HL-60 (cell line): ENCODE measurements around the gene OSBPL6.

Experiments used
- DNase-seq, 2 experiments: peaks; one replicate each; pipeline ENCODE4 v3.0.0-alpha.2; 2010 to 2020; ENCODE audit warnings: low read depth in 1 of 2, low spot score in 1 of 2
- H3K27ac ChIP-seq: fragments of 250-450 bp; sonication (Bioruptor Pico); replicated peaks from 2 replicates; pipeline ENCODE4 v1.5.1; 2020; ENCODE audit warnings: mild to moderate bottlenecking, moderate library complexity
- H3K27me3 ChIP-seq: fragments of 250-450 bp; sonication (Bioruptor Pico); 2 replicates; pipeline ENCODE4 v1.5.1; 2021; ENCODE audit warnings: mild to moderate bottlenecking, moderate library complexity; ENCODE audit not compliant: insufficient read depth, poor library complexity, severe bottlenecking
- H3K4me3 ChIP-seq: replicated peaks from 2 replicates; pipeline ENCODE4 v1.5.1; 2011; ENCODE audit warnings: mild to moderate bottlenecking, control low read depth, low read length; ENCODE audit not compliant: insufficient read depth
- GABPA ChIP-seq: IDR thresholded peaks from 2 replicates; pipeline ENCODE4 v1.6.1; 2012; ENCODE audit warnings: low read depth
- POLR2AphosphoS5 ChIP-seq: IDR thresholded peaks from 2 replicates; pipeline ENCODE4 v1.6.1; 2012; ENCODE audit warnings: low read depth
- SPI1 ChIP-seq: IDR thresholded peaks from 2 replicates; pipeline ENCODE4 v1.6.1; 2012; ENCODE audit warnings: low read depth, mild to moderate bottlenecking, borderline replicate concordance
- TF ChIP-seq, protein P1 (sequence below): IDR thresholded peaks from 2 replicates; pipeline ENCODE4 v1.6.1; 2012; ENCODE audit warnings: low read depth; ENCODE audit not compliant: insufficient replicate concordance
- TF ChIP-seq, protein P2 (sequence below): IDR thresholded peaks from one replicate; pipeline ENCODE4 v1.5.1; 2011; ENCODE audit warnings: low read length, control low read depth, inconsistent platforms; ENCODE audit not compliant: insufficient read depth

The OSBPL6 gene

DNA sequence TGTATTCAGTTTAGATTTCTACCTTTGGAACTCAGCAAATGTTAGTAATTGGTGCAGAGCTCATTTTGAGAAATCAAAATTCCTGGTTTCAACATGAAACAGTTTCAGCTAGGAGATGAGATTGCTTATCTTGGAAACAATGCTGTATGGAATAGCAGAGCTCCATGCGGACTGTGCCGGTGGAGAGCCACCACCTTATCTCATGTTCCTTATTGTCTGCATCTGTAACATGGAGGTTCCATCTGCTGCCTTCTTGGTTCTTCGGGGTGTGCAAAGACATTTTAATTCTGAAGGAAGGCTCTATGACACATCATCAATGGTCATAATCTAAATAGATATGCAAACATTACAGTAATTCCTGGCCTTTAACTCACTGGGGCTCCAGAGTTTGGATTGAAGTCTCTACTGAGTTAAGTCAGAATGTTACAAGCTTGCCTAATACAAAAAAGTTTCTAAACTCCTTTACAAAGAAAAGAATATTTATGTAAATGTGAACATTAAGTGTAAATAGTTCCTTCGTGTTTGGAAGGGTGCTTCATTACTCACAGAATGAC, 191.4 kb downstream of the OSBPL6 start:
- Histone ChIP-seq H3K27ac (no peak overlapping the region), H3K27me3 (no peaks in the 10 kb centered on the region), H3K4me3 (no peak overlapping the region)
- TF ChIP-seq, protein P1, sequence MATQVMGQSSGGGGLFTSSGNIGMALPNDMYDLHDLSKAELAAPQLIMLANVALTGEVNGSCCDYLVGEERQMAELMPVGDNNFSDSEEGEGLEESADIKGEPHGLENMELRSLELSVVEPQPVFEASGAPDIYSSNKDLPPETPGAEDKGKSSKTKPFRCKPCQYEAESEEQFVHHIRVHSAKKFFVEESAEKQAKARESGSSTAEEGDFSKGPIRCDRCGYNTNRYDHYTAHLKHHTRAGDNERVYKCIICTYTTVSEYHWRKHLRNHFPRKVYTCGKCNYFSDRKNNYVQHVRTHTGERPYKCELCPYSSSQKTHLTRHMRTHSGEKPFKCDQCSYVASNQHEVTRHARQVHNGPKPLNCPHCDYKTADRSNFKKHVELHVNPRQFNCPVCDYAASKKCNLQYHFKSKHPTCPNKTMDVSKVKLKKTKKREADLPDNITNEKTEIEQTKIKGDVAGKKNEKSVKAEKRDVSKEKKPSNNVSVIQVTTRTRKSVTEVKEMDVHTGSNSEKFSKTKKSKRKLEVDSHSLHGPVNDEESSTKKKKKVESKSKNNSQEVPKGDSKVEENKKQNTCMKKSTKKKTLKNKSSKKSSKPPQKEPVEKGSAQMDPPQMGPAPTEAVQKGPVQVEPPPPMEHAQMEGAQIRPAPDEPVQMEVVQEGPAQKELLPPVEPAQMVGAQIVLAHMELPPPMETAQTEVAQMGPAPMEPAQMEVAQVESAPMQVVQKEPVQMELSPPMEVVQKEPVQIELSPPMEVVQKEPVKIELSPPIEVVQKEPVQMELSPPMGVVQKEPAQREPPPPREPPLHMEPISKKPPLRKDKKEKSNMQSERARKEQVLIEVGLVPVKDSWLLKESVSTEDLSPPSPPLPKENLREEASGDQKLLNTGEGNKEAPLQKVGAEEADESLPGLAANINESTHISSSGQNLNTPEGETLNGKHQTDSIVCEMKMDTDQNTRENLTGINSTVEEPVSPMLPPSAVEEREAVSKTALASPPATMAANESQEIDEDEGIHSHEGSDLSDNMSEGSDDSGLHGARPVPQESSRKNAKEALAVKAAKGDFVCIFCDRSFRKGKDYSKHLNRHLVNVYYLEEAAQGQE = no peak
- no peak for TF ChIP-seq POLR2AphosphoS5
- TF ChIP-seq, protein P2, sequence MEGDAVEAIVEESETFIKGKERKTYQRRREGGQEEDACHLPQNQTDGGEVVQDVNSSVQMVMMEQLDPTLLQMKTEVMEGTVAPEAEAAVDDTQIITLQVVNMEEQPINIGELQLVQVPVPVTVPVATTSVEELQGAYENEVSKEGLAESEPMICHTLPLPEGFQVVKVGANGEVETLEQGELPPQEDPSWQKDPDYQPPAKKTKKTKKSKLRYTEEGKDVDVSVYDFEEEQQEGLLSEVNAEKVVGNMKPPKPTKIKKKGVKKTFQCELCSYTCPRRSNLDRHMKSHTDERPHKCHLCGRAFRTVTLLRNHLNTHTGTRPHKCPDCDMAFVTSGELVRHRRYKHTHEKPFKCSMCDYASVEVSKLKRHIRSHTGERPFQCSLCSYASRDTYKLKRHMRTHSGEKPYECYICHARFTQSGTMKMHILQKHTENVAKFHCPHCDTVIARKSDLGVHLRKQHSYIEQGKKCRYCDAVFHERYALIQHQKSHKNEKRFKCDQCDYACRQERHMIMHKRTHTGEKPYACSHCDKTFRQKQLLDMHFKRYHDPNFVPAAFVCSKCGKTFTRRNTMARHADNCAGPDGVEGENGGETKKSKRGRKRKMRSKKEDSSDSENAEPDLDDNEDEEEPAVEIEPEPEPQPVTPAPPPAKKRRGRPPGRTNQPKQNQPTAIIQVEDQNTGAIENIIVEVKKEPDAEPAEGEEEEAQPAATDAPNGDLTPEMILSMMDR = no peak
- no peak for TF ChIP-seq SPI1
- no peak for TF ChIP-seq GABPA
- no peak for DNase-seq

GRCh38 chr2:178386986-178387597, 192.8 kb downstream of the OSBPL6 start:
- H3K27me3 ChIP-seq = no peaks in the 10 kb centered on the region
- TF ChIP-seq SPI1 (no peak), POLR2AphosphoS5 (no peak), GABPA (no peak)
- TF ChIP-seq, protein P1 = no peak
- TF ChIP-seq, protein P2 = no peak
- no peak for DNase-seq
- H3K27ac ChIP-seq = no peak overlapping the region
- no peak overlapping the region for H3K4me3 ChIP-seq

DNA sequence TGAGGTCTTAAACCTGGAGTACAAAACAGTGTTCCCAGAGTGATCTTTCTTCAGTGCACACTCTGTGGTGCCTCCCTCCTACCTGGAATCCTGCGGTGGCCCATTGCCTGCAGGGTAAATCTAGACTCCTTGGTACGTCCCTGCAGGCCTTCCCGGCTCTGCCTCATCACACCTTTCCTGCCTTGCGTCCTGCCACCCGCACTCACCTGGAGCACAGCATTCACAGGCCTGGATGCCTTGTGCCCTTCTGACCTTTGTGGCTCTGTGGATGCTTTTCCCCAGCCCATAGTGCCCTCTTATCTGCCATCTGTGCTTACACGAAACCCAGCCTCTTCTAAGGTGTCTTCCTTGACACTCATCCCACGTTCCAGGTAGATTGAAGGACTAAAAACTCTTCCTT, 194.0 kb downstream of the OSBPL6 start:
- TF ChIP-seq GABPA (no peak), POLR2AphosphoS5 (no peak), SPI1 (no peak)
- TF ChIP-seq, protein P1 = no peak
- TF ChIP-seq, protein P2 = no peak
- no peak for DNase-seq
- H3K27me3 ChIP-seq = no peaks in the 10 kb centered on the region

More for the DNA sequence above, 194.0 kb downstream of the OSBPL6 start:
- Histone ChIP-seq H3K4me3 (no peak overlapping the region), H3K27ac (no peak overlapping the region)
